ENCODE results near the gene RNF148. TPM values are rescaled to one million over a fixed set of nuclear protein-coding genes. Genes with fewer than 3 reads are reported as not detected.

Gene RNF148
- total RNA-seq, 4 donors from 2014 or later = 0.58 to 8.7 (median 1.7) TPM

- Histone ChIP-seq H3K4me3 (no peak overlapping the region), H3K27me3 (no peaks in the 10 kb centered on the region), H3K4me1 (peaks cover 0 to 14% (median 0%) of the 10 kb centered on the region in 4 donors), H3K9me3 (no peaks in the 10 kb centered on the region), H3K27ac (replicated peaks in 1 of 4) (no peak overlapping the region), H3K36me3 (peaks cover 0 to 3% (median 0%) of the 10 kb centered on the region in 4 donors)
- intact Hi-C loops (cut with DNase I) = no loop called here
- DNase-seq (ENCODE audit: extremely low spot score) = no peak
- no peak for TF ChIP-seq POLR2A (IDR thresholded peaks at IDR 0.05; ENCODE audit: low read depth)
- no peak for TF ChIP-seq POLR2AphosphoS5 (IDR thresholded peaks at IDR 0.05)
- TF ChIP-seq CTCF (IDR thresholded peaks at IDR 0.05) = no peak
- no peak for TF ChIP-seq EP300 (IDR thresholded peaks at IDR 0.05)
- 83% methylated on average over 2 of the region's 2 CpGs for WGBS
Observed at GRCh38 chr7:122694697-122695096, 8.0 kb downstream of the RNF148 start.

GRCh38 chr7:122692769-122693309, 9.9 kb downstream of the RNF148 start:
- H3K4me1 ChIP-seq = peaks cover 0 to 14% (median 0%) of the 10 kb centered on the region in 4 donors
- TF ChIP-seq POLR2AphosphoS5 (IDR thresholded peaks at IDR 0.05) (no peak), POLR2A (IDR thresholded peaks at IDR 0.05; ENCODE audit: low read depth) (no peak), CTCF (IDR thresholded peaks at IDR 0.05) (no peak), EP300 (IDR thresholded peaks at IDR 0.05) (no peak)
- intact Hi-C loops (cut with DNase I) = no loop called here
- H3K36me3 ChIP-seq = peaks cover 0 to 3% (median 0%) of the 10 kb centered on the region in 4 donors
- WGBS = 97% methylated on average over 3 of the region's 3 CpGs
- no peak overlapping the region for H3K27ac ChIP-seq (replicated peaks in 1 of 4)
- H3K27me3 ChIP-seq = no peaks in the 10 kb centered on the region
- no peak overlapping the region for H3K4me3 ChIP-seq
- no peaks in the 10 kb centered on the region for H3K9me3 ChIP-seq
- DNase-seq (ENCODE audit: extremely low spot score) = no peak

- no peak for DNase-seq (ENCODE audit: extremely low spot score)
- intact Hi-C loops (cut with DNase I) = no loop called here
- Histone ChIP-seq H3K27ac (replicated peaks in 1 of 4) (no peak overlapping the region), H3K4me3 (no peak overlapping the region), H3K27me3 (no peaks in the 10 kb centered on the region), H3K4me1 (peaks cover 0 to 14% (median 0%) of the 10 kb centered on the region in 4 donors), H3K36me3 (peaks cover 0 to 3% (median 0%) of the 10 kb centered on the region in 4 donors), H3K9me3 (no peaks in the 10 kb centered on the region)
- WGBS = 95% methylated on average over 9 of the region's 14 CpGs
- no peak for TF ChIP-seq POLR2A (IDR thresholded peaks at IDR 0.05; ENCODE audit: low read depth)
- no peak for TF ChIP-seq POLR2AphosphoS5 (IDR thresholded peaks at IDR 0.05)
- TF ChIP-seq CTCF (IDR thresholded peaks at IDR 0.05) = no peak
- no peak for TF ChIP-seq EP300 (IDR thresholded peaks at IDR 0.05)
Observed at GRCh38 chr7:122691569-122692235, 11.0 kb downstream of the RNF148 start.

- peaks cover 0 to 3% (median 0%) of the 10 kb centered on the region in 4 donors for H3K36me3 ChIP-seq
- no peak overlapping the region for H3K27ac ChIP-seq (replicated peaks in 1 of 4)
- 95% methylated on average over 10 of the region's 13 CpGs for WGBS
- intact Hi-C loops (cut with DNase I) = no loop called here
- peaks cover 0 to 6% (median 0%) of the 10 kb centered on the region in 4 donors for H3K4me1 ChIP-seq
- no peak for DNase-seq (ENCODE audit: extremely low spot score)
- no peaks in the 10 kb centered on the region for H3K9me3 ChIP-seq
- TF ChIP-seq POLR2AphosphoS5 (IDR thresholded peaks at IDR 0.05) (no peak), POLR2A (IDR thresholded peaks at IDR 0.05; ENCODE audit: low read depth) (no peak), CTCF (IDR thresholded peaks at IDR 0.05) (no peak), EP300 (IDR thresholded peaks at IDR 0.05) (no peak)
- no peaks in the 10 kb centered on the region for H3K27me3 ChIP-seq
- H3K4me3 ChIP-seq = no peak overlapping the region
Observed at GRCh38 chr7:122689346-122690109, 13.2 kb downstream of the RNF148 start.
